NB4 (cell line): ENCODE measurements around the gene CHEK1.

Experiments used
- DNase-seq: peaks from one replicate; pipeline ENCODE4 v3.0.0; 2010; ENCODE audit warnings: low read depth
- H3K4me3 ChIP-seq: one replicate; pipeline ENCODE4 v1.5.1; 2011; ENCODE audit warnings: mild to moderate bottlenecking, low read depth, low read length, moderate library complexity
- CTCF ChIP-seq: IDR thresholded peaks from one replicate; pipeline ENCODE4 v1.5.1; 2012; ENCODE audit warnings: low read depth, low read length
- MYC ChIP-seq: IDR thresholded peaks from 2 replicates; pipeline ENCODE4 v1.6.1; 2011; ENCODE audit warnings: low read depth, low read length
- POLR2A ChIP-seq: IDR thresholded peaks from 2 replicates; pipeline ENCODE4 v1.6.1; 2011; ENCODE audit warnings: mild to moderate bottlenecking; ENCODE audit not compliant: insufficient read length; ENCODE audit errors: extremely low read depth
- TF ChIP-seq, protein P1 (sequence below): IDR thresholded peaks from 2 replicates; pipeline ENCODE4 v1.6.1; 2011; ENCODE audit warnings: low read depth, low read length

CHEK1 gene

GRCh38 chr11:125679397-125679796 is 54.4 kb downstream of the CHEK1 start:
- H3K4me3 ChIP-seq = no peak overlapping the region
- no peak for DNase-seq
- TF ChIP-seq, protein P1, sequence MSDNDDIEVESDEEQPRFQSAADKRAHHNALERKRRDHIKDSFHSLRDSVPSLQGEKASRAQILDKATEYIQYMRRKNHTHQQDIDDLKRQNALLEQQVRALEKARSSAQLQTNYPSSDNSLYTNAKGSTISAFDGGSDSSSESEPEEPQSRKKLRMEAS = no peak
- TF ChIP-seq POLR2A = no peak

- no peak overlapping the region for H3K4me3 ChIP-seq
- no peak for DNase-seq
- no peak for TF ChIP-seq MYC
- TF ChIP-seq CTCF = no peak
These were observed 54.9 kb downstream of the CHEK1 start for GRCh38 chr11:125679837-125680236.

GRCh38 chr11:125680747-125681146 is 55.8 kb downstream of the CHEK1 start, which contains the start of gene ACRV1:
TSS of gene ACRV1 (minus strand) at chr11:125680847. CDS start at chr11:125680780, 67 bp downstream.
- H3K4me3 ChIP-seq = no peak within 1 kb of the TSS
- TF ChIP-seq, protein P1 = no peak
- no peak for TF ChIP-seq POLR2A
- TF ChIP-seq CTCF = no peak
- no peak for TF ChIP-seq MYC
- no peak for DNase-seq

DNA sequence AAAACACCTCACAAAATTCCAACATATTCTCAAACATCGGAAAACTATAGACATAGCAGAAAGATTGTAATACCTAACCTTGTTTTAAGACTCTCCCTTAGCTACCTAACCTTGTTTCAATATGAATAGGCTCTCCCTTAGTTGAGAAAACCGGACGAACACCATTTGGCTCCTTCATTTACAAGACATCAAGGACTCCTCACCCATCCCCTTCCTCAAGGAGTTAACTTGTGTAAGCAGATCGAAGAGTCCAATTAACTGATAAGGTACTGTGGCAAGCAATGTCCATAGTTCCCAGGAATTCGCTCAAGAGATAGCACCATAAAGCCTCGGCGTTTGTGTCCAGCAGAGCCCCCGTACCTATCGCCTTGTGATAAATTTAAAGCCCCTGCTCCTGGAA is 60.3 kb downstream of the CHEK1 start:
- TF ChIP-seq POLR2A (no peak), MYC (no peak), CTCF (no peak)
- TF ChIP-seq, protein P1 = no peak
- DNase-seq = no peak
- H3K4me3 ChIP-seq = no peak overlapping the region

- DNase-seq = no peak
- H3K4me3 ChIP-seq = no peak overlapping the region
- TF ChIP-seq MYC = no peak
- no peak for TF ChIP-seq POLR2A
- TF ChIP-seq, protein P1 = no peak
- no peak for TF ChIP-seq CTCF
These were observed 63.1 kb downstream of the CHEK1 start for GRCh38 chr11:125688066-125688465.

GRCh38 chr11:125688632-125689031 is 63.7 kb downstream of the CHEK1 start:
- DNase-seq = no peak
- TF ChIP-seq MYC (no peak), CTCF (no peak), POLR2A (no peak)
- TF ChIP-seq, protein P1 = no peak
- H3K4me3 ChIP-seq = no peak overlapping the region
